Measurements from ENCODE around the gene NANOG. TPM values are rescaled to one million over a fixed set of nuclear protein-coding genes. Genes with fewer than 3 reads are reported as not detected.
"Not testable (repeated sequence)": the region's sequence is repeated elsewhere in the genome, so short reads cannot be mapped to it uniquely, and the experiment has no call there.

The NANOG gene
- polyA plus RNA-seq, 3 donors: not detected

DNA sequence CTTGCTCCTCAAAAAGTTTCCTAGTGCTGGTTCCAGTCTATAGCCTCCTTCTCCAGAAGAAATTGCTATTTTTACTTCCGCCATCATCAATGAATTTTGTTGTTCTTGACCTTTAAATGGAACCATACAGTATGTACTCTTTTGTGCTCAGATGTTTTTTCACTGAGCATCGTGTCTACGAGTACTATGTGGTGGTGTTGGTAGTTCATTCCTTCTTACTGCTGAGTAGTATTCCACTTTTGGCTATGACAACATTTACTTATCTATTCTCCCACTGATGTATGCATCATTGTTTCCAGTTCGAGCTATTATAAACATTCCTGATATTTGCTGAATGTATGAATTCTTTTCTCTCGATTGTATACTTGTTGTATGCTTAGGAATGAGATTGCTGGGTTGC lies 54.9 kb downstream of the NANOG start:
- H3K27ac ChIP-seq (ENCODE audit: low read depth, low read length): no peak overlapping the region
- WGBS, 3 donors: 62 to 87% (median 83%) methylated on average over 5 of the region's 5 CpGs

DNA sequence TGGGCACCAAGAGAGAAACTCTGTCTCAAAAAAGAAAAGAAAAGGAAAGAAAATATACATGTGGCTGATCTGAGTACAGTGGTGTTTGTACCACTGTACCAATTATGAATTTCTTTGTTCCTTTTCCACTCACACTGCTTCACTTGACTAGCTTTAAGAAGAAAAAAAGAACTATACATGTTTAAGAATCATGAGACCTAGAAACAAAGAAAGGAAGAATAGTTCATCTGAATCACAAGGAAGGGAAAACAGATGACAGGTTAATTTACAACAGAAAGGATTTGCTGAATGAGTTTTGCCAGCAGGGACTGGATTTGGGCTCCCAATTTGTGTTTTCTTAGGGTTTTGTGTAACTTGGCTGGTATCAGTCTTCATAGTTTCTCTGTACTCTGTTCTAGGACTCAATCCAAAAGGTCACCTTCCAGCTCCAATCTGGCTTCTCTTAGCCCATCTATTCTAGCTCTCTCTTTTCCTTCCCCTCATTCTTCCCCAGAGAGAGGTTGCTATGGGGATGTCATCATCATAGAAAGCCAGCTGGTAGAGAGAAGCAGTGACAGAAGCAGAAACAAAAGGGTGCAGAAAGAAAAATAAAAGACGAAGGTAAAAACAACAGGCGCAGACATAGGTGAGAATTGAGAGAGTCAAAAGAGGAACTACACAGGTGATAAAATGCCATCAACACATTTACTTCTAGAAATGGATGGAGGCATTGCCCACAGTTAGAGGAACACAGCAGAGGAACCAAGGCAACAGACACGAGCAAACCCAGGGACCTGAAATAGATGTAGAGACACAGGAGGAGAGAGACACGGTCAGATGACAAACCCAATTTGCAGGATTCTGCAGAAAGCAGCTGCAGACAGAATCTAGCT lies 58.3 kb downstream of the NANOG start:
- H3K27ac ChIP-seq (ENCODE audit: low read depth, low read length): not testable (repeated sequence)
- WGBS, 3 donors: 21 to 61% (median 27%) methylated on average over 2 of the region's 4 CpGs

DNA sequence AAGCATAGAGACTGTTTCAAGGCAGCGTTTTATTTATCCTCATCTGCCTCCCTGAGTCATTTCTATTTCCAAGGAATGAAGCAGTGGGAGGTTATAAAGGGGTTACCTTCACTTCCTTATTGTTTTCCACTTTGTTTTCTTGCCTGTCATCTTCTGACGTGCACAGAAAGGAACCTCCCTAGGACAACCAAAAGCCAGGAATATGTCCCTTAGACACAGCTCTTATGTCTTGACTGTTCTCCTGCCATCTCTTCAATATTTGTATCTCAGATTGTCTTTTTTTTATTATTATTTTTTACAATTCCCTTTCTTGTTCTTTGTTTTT lies 58.9 kb downstream of the NANOG start:
- WGBS, 3 donors: 8 to 39% (median 20%) methylated on average over 2 of the region's 2 CpGs
- H3K27ac ChIP-seq (ENCODE audit: low read depth, low read length): not testable (repeated sequence)

Other genes starting within 250 kb of the NANOG start
- not detected for gene APOBEC1, start 123.5 kb upstream of the NANOG start, polyA plus RNA-seq
- gene GDF3, start 93.6 kb upstream of the NANOG start, polyA plus RNA-seq: under 1 TPM in 2 of 3 donors, not detected in 1; 0.22 to 0.24 TPM
- gene DPPA3, start 78.0 kb upstream of the NANOG start, polyA plus RNA-seq: not detected
- gene CLEC4C, start 42.0 kb upstream of the NANOG start, polyA plus RNA-seq: not detected
- gene NANOGNB, start 24.2 kb upstream of the NANOG start, polyA plus RNA-seq: not detected
- 1 to 10 TPM in 1 of 3 donors, under 1 TPM in 1, not detected in 1; 0.13 to 5.3 TPM for gene SLC2A14, start 83.5 kb downstream of the NANOG start, polyA plus RNA-seq
- gene SLC2A3, start 146.8 kb downstream of the NANOG start, polyA plus RNA-seq: 10 to 100 TPM in 2 of 3 donors, 1 to 10 TPM in 1; 4.3 to 79.4 (median 43.3) TPM
- 1 to 10 TPM; 4.8 to 8.7 (median 7.6) TPM for gene FOXJ2, start 243.3 kb downstream of the NANOG start, polyA plus RNA-seq